Limb (tissue), 2 donors: ENCODE measurements around the gene PGM3.

Experiments
- DNase-seq, 2 donors: peaks; one replicate each; pipeline ENCODE4 v3.0.0-alpha.2; 2016; ENCODE audit errors: extremely low spot score in 2 of 2

The PGM3 gene

DNA sequence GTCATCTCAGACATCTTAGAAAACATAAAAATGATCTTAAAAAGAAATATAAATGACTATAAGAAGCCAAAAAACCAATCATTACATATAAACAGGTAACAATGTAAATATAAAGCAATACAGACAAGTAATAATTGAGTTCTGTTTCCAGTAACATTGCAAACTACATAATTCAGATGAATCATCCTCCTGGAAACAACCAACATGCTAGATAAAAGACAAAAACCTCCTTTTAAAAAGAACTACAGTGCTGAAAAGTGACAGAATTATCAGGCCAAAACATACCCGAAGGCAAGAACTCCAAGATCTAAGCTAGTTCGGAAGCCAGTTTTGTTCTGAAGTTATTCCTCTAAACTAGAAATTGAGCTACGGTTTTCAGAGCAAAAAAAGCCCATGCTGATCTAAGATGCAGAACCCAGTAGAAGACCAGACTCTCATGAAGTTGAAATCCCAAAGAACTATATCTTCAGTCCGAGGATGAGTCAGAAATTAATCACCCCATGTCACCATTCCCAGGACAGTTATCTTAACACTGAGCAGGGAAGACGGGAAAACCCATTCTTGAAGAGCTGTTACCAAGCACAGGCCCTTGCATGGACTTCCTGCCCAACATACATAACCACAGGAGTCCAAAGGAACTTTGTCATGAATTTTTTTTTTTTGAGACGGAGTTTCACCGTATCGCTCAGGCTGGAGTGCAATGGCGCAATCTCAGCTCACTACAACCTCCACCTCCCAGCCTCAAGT is 9.8 kb downstream of the PGM3 start:
- DNase-seq: no peak

DNA sequence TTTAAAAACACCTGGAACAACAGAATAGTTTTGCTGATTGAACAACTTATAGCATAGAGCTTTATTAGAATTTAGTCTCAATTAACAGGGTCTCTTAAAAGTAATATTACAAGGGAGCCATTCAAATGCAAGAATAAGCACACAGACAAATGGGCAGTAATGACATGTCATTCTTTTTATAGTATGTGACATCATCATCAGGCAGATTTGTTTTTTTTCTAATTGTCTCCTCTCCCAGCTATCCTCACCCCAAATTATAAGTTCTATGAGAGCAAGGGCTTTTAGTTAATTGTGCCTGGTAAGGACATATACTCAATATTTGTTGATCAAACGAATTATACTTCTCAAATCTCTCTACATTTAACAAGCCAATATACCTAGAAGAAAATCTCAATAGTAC is 11.0 kb downstream of the PGM3 start:
- DNase-seq: no peak

DNA sequence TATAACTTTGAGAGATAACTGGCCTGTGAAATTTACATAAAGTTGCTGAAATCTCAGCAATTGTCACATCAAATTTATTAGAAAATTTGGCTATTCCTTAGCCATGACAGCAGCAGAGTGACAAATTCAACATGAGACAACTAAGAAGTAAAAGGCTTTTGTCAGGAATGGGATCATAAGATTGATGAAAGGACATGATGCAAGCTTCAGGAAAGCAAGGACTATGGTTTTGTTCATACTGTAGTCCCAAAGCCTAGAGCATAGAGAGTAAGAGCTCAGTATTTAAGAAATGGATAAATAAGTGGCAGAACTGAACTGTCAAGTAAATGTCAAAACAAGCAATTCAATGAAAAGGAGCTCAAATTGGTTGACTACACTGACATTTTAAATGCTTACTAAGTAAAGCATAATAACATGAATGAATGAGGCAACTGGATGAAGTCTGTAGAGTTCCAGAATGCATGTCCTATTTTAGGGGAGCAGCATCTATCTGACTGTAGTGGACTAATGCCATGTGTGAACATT is 12.6 kb downstream of the PGM3 start:
- no peak for DNase-seq

DNA sequence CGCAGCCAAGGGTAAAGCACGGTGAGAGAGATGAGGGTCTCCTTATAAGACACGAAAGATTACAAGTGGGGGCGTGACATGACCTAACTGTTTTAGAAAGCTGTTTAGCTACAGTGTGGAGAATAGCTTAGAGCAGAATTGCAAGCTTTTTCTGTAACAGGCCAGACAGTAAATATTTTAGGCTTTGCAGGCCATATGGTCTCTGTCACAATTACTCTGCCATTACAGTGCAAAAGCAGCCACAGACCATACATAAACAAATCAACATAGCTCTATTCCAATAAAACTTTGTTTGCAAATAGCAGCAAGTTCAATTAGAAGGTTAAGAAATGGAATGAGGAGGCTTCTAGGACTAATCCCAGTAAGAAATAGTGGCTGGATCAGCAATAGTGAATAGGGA is 16.8 kb downstream of the PGM3 start:
- no peak for DNase-seq

DNA sequence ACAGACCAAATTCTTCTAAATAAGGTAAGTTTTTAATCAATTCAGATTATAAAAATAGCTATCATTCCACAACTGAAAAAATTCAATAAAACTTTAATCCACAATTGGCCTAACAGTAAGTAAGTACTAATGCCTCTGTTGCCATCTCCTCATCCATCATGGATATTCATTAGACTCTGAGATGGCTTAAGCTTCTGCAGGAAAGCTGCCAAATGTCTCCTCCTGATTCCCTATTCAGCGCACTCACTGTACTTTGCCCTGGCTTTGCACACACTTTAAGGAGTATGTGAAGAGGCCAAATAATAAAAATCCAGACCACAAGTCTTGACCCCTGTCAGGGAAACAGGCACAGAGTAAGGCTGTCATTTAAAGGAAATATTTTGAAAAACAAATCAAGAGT is 23.6 kb downstream of the PGM3 start:
- DNase-seq: no peak

DNA sequence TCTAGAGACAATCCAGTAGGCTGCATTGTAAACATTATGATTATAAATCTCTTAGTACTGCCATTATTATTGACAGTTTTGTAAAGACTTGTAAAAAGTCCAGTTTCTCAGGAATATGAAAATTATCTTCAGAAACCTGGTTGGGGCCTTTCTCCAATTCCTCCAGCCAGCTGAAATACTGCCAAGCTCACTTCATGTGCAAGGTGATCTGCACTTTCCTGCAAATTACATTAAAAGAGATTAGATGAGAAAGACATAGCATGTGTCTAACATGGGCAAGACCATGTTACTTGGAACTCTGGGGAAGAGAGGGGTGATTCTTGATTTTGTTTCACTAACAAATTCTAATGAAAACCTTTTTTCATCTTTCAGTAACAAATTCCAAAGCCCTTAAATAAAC is 24.0 kb downstream of the PGM3 start:
- no peak for DNase-seq

DNA sequence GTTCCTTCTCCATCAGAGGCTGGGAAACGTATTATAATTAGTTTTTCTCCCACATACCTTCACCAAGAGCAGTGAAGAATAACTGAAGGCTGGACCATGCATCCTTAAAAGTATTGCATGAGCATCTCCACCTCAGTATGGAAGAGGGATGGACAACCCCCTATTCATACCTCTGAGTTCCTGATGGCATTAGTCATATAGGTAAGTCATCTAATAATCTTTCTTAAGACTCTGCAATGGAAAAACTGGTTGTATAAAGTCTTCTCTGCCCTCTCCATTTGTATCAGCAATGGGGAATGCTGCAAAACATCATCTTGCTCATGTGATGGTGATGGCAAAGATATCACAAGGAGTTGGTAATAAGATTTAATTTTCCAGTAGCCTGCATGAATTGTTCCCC is 24.5 kb downstream of the PGM3 start:
- no peak for DNase-seq

DNA sequence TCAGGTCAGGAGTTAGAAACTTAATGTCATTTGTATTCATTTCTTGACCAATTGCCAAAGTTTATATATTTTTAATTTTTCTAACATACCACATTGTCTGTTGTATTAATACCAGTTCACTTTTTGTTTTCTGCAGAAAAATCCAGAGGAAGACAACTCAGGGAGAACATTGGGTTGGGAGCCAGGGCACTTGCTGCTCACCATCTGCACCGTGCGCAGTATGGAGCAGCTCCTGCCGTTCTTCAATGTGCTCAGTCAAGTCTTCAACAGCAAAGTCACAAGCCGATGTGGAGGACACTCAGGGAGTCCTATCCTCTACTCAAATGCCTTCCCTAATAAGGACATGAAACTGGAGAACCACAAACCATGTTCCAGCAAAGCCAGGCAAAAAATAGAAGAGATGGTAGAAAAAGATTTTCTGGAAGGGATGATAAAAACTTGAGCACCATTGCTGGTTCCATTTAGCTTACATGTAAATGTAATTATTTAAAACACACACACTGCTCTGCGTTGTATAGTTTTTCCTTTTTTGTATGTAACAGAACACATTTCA is 25.3 kb downstream of the PGM3 start:
- no peak for DNase-seq

DNA sequence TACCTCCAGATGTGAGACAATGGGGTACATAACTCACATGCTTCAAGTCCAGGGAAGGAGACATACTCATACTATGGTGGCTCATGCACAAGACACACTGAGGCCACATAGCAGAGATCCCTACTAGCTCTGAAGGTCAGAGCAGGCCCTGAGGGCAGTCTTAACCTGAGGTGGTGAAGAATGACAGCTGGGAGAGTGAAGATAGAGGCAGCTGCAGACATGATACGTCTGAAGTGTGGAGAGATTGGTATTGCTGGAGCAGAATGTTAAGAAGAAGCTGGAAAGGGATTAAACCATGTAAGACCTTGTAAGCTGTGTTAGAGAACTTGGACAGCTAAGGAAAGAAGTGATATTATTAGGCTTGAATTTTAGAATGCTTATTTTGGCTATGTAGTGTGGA is 32.9 kb downstream of the PGM3 start:
- DNase-seq: no peak

DNA sequence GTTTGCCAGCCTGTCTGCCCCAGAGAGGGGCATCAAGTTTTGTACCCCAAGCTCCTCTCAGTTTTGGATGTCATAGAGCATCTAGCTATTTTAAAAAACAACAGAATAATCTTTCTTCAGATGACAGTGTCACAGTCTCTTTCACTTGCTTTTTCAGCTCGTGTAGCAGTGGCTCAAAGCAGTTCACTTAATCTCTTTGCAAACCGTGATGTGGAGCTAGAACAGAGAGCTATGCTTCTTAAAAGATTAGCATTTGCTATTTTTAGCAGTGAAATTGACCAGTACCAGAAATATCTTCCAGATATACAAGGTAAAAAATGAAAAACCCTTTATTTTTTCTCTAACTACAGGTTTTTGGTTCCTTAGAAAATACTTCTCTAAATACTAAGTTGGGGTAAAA is 37.3 kb downstream of the PGM3 start:
- DNase-seq: no peak

DNA sequence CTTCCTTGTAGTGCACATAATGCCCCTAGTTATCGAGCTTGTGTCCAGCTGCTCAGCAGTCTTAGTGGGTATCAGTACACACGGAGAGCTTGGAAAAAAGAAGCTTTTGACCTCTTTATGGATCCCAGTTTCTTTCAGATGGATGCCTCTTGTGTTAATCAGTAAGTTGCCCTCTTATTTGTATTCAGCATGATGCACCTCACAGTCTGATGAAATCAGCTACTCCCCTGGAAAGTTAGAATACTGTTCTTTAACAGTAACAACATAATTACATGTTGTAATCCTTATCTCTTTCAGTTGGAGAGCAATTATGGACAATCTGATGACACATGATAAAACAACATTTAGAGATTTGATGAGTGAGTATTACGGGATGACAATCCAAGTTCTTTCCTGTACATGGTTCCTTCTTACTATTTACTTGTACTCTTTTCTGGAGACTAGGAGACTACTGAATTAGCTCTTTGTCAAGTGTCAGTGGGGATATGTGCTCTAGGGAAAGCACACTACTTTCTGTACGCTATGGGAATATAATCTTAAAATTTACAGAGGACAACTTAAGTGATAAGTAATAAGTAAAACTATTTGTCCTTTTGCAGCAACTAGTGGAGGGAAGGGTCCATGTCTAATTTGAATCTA is 39.1 kb downstream of the PGM3 start:
- DNase-seq: no peak

DNA sequence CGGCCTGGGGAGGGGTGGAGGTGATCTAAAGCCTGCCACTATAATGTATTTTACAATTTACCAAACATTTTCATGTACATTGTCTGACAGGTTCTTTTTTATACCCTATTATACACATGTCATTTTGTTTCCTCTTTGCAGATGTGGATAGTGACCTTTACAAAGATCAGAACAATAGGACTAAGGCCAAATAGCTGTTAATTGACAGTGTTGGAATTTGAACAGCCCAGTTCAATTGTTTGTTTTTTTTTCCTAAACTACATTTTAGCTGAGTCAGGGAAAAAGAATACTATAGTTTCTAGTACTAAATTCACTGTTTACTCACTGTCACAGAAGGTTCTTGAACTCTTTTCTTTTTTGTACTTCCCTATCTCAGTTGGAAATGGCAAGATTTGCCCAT is 40.2 kb downstream of the PGM3 start:
- DNase-seq: no peak

DNA sequence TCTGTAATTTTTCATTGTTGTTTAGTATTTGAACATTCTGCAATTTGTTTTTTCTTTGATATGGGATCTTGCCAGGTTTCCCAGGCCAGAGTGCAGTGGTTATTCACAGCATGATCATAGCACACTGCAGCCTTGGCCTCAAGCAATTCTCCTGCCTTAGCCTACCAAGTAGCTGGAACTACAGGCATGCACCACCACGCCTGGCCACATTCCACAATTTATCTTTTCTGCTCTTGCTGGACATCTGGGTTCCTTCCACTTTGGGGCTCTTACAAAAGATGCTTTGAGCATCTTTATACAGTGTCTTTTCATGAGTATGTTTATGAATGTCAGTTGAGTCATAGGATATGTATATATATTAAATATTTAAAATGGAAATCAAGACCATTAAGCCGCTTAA is 42.0 kb downstream of the PGM3 start:
- DNase-seq: no peak

DNA sequence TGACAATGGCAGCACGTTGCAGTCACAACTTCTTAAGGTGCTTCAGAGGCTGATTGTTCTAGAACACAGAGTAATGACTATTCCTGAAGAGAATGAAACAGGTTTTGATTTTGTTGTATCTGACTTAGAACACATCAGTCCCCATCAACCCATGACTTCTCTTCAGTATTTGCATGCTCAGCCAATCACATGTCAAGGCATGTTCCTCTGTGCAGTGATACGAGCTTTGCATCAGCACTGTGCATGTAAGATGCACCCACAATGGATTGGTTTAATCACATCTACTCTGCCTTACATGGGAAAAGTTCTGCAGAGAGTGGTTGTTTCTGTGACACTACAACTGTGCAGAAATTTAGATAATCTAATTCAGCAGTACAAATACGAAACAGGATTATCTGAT is 54.3 kb downstream of the PGM3 start:
- DNase-seq: no peak

DNA sequence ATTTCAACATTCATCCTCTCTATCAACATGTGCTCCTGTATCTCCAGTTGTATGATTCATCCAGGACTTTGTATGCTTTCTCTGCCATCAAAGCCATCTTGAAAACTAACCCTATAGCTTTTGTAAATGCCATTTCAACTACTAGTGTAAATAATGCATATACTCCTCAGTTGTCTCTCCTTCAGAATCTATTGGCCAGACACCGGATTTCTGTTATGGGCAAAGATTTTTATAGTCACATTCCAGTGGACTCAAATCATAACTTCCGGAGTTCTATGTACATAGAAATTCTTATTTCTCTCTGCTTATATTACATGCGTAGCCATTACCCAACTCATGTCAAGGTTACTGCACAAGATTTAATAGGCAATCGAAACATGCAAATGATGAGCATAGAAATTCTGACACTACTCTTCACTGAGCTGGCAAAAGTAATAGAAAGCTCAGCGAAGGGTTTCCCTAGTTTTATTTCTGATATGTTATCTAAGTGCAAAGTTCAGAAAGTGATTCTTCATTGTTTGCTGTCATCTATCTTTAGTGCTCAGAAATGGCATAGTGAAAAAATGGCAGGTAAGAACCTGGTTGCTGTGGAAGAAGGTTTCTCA is 54.8 kb downstream of the PGM3 start:
- DNase-seq: no peak

DNA sequence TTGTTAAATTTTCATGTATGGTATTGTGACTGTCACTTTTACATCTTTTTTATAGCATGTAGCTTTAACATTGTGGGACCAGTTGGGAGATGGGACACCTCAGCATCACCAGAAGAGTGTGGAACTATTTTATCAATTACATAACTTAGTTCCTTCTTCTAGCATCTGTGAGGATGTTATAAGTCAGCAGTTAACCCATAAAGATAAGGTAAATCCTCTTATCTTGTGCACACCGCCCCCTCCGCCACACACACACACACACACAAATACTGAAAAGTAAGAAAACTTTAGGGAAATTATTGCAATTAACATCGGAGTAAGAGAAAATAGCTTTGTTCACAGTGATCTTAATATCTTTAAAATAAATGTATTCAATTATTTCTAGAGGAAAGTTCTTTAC is 60.9 kb downstream of the PGM3 start:
- DNase-seq: no peak

DNA sequence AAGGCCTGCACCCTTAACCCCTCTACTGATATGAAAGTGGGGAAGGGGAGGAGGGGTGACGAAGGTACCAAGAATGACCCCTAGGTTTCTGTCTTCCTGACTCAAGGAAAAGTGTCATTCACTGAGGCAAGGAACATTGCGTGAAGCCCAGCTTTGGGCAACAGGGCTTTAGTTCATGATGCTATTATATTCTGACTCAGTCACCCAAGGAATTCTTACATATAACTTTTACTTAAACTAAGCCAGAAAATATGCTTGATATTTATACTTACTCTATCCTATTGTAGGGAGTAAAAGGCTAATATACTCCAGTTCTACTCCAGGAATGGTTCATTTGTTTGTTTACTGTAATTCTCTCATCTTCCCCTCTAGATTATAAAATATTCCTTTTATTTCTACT is 65.1 kb downstream of the PGM3 start:
- no peak for DNase-seq

DNA sequence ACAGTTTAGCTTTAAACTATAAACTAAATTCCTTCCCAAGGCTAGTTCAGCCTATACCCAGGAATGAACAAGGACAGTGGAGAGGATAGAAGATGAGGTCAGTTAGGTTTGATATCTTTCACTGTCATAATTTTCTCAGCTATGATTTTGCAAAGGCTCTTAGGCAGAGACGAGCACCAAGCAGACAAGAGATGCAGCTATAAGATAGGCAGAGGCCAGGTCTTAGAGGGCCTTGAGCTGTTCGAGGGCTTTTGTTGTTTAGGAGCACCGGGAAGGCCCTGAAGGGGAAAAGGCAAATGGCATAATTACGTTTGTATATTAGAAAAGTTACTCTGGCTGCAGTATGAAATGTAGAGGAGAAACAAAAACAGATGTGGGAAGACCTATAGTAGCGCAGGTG is 65.8 kb downstream of the PGM3 start:
- DNase-seq: no peak

DNA sequence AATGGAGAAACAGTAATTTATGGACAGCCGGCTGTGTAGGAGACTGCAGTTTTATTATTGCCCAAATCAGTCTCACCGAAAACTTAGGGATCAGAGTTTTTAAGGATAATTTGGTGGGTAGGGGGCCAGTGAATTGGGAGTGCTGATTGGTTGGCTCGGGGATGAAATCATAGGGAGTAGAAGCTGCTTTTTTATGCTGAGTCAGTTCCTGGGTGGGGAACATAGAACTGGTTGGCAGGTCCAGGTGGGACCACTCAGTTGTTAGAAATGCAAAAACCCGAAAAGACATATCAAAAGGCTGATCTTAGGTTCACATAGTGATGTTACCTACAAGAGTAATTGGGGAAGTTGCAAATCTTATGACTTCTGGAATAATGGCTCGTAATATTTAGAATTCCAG is 66.3 kb downstream of the PGM3 start:
- no peak for DNase-seq

DNA sequence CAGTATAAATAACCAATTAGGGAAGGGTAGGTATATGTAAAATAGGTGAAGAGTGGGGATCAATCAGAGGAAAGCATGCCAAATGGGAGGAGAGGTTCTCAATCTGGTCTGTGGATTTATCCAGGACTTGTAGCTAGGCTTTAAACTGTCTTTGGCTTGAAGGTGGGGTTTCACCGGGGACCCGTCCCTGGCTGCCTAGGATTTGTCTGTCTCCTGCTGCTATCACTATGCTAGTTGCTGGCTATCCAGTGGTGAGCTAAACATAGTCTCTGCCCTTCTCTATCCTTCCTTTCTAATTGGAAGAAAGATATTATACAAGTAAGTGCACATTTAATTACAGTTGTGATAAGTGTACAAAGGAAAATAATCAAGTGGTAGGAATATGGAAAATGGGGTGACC is 66.8 kb downstream of the PGM3 start:
- no peak for DNase-seq

DNA sequence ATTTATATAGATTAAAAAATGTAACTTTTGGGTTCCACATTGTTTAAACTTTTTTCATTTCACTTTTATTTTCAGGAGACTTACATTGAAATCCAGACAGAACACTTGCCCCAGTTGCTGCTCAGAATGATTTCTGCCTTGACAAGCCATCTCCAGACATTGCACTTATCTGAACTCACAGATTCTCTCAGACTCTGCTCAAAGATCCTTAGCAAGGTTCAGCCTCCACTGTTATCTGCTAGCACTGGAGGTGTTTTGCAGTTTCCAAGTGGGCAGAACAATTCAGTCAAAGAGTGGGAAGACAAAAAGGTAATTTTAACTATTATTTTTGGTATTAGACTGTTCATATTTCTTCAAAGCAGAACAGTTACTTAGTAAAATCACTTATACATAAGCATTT is 67.6 kb downstream of the PGM3 start:
- DNase-seq: no peak

DNA sequence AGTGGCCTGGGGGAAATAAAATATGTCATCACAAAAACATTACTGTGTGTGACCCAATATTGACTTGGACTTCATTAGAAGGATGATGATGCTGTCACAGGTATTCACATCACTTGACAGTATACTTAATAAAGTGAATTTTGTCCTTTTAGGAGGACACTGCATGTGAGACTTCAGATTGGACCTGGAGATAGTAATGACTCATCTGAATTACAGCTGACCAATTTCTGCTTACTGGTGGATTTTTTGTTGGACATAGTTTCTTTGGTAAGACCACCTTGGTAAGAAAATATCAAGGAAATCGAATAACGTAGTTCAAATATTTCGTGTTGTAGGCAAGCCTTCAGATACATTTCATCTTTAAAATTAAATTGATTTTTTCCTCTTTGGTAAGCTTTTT is 68.5 kb downstream of the PGM3 start:
- DNase-seq: no peak
